ENCODE measurements around the gene EPB41L4A.

DNA sequence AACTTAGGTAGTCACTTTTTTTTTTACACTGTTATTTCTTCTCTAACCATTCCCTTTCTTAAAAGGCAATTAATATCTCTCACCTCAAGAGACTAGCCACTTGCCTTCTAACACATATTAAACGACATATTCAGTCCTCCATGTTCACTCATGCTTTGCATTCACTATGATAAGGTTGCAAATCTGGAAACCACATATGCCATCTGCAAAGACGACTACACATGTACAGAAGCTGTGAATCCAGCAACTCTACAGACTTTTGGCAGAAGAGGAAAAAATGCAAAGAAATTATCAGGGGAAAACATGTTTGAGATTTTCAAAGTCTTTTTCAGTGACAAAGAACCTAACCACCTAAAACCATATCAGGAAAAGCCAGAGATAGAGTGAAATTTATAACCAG lies 112.1 kb downstream of the EPB41L4A start:
- TF ChIP-seq POLR2A (IDR thresholded peaks at IDR 0.05; ENCODE audit: low read length) = no peak
- no peak for TF ChIP-seq GATA1 (IDR thresholded peaks at IDR 0.05; ENCODE audit: low read depth, low read length)
